Epithelial cell of alveolus of lung (primary cell): ENCODE results near the gene PRSS53. TPM values are rescaled to one million over a fixed set of nuclear protein-coding genes. Genes with fewer than 3 reads are reported as not detected.

ENCODE experiments used
- total RNA-seq: library from RNA; depleted of rRNA; stranded (reverse); fragments of >200 nt; gene quantifications from 2 replicates; pipeline ENCODE4 v1.2.1, GENCODE V29; 2015

Gene PRSS53
- 0.52 and 8.1 TPM in 2 replicates for total RNA-seq

DNA sequence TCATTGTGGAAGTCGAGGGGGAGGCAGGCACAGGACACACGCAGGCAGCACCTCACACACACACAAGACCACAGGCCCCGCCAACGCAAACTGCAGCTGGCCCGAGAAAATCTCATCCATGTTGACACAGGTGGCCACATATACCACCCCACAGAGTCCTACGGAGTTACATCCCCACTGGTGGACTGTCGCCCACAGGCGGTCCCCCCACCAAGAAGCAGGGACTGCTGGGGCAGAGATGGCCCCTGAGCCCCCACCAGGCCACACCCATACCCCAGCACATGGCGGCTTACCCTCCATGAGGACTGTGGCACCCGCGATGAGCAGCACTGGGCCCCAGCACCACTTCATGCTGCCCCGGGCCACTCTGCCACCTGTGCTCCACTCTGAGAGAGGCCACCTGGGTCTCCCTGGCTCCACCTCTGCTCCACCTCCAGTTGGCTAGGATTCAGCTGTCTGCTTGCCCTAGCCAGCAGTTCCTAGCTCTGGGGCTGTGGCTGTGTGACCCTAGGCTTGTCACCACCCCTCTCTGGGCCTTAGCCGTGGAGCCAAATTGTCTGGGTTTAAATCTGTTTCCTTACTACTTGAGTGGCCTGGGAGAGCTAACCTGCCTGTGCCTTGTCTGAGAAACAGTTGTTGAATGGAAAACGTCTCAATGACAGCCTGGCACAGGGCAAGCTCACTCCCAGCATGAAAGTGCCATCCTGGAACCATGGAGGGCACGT lies at the start of gene PRSS53:
TSS of gene PRSS53 (minus strand) at position 485 of the 725 bp plus-strand sequence. CDS start at position 351, 134 bp downstream.

DNA sequence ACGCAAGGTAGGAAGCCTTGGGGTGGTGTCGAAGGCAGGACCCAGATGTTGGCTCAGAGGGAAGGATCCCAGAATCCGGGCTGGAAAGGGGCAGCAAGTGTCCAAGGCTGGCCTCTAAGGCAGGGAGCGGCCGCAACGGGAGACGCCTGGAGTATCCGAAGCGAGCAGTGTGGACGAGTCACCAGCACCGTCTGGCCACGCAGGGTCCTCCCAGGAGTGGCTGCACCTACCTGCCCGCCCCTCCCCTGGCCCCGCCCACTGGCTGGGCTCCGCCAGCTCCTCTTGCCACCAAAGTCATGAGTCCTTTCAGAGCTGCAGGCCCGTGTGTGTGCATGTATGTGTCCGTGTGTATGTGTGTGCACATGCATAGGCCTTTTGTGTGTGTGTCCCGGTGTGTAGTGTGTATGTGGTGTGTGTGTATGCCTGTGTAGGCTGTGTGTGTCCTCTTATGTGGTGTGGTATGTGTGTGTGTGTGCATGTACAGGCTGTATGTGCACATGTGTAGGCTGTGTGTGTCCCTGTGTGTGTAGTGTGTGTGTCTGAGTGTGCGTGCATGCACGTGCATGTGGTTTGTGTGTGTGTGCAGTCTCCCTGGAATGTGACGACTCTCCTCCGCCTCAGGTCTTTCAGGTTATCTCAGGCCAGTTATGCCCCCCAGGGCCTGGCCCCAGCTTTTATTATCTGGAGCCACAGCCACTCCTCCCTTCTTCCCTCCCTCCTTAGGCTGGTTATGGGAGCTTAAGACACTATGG lies 47.0 kb upstream of the PRSS53 start, which contains the start of gene PRSS8:
TSS of gene PRSS8 (minus strand) at position 193 of the 752 bp plus-strand sequence. CDS start 229 bp downstream, outside the sequence.

DNA sequence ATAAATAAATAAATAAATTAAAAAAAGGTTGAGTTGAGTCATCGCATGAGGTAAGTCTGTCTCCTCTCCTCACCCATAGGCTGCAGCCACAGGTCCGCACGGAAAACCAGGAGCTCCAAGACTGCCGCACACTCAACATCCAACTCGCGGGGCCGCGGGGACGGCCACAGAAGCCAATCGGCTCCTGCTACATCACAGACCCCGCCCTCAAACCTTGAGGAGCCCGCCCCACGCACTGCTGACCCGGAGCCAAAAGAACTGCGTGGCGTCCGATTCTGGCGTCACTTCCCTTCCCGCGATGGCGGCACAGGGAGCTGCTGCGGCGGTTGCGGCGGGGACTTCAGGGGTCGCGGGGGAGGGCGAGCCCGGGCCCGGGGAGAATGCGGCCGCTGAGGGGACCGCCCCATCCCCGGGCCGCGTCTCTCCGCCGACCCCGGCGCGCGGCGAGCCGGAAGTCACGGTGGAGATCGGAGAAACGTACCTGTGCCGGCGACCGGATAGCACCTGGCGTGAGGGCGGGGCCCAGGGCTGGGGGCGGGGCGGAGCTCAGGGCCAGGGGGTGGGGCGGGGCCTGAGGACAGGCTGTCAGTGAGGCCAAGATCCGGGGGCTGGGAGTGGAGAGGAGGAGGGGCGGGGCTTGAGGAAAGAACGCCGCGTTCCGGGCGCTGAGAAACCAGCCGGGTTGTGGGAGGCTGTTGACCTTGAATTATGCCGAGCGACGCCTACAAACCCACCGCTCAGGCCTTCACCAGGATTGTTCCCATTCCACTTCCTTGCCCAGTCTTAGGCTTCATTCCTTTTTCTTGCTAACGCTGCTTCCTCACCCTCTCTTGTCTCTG lies 28.9 kb upstream of the PRSS53 start, which contains the start of gene KAT8:
TSS of gene KAT8 (plus strand) at position 281 of the 839 bp plus-strand sequence. CDS start at position 299, 18 bp downstream.

GRCh38 chr16:31108035-31108793 lies 19.5 kb upstream of the PRSS53 start, which contains the start of gene BCKDK:
TSS of gene BCKDK (plus strand) at chr16:31108386. CDS start at chr16:31109224, 838 bp downstream.

DNA sequence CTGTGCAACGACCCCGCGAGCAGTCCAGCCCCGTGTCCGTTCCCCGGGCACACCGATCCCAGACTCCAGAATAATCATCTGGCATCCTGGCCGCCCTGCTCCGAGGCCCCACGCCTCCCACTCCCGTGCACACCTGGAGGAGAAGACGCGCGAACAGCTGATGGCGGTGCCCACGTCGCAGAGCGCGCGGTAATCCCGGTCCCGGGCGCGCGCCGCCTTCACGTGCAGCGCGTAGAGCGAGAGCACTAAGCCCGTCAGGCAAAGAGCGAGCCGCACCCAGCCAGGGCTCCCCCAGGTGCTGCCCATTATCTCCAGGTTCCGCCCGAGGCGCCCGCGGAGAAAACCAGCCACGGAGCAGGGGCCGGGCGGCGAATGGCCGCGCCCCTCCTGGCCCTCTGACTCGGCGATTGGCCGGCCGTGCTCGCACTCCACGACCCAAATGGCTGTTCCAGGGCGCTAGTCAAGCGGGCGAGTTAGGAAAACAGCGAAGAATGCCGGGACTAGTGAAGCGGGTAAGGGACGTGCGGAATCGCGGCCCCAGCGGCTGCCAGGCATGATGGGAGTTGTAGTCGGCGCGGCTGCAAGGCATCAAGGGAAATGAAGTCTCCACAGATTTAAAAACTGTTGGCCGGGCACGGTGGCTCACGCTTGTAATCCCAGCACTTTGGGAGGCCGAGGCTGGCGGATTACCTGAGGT lies 5.8 kb upstream of the PRSS53 start, which contains the start of gene VKORC1:
TSS of gene VKORC1 (minus strand) at position 374 of the 697 bp plus-strand sequence. CDS start at position 306, 68 bp downstream.

DNA sequence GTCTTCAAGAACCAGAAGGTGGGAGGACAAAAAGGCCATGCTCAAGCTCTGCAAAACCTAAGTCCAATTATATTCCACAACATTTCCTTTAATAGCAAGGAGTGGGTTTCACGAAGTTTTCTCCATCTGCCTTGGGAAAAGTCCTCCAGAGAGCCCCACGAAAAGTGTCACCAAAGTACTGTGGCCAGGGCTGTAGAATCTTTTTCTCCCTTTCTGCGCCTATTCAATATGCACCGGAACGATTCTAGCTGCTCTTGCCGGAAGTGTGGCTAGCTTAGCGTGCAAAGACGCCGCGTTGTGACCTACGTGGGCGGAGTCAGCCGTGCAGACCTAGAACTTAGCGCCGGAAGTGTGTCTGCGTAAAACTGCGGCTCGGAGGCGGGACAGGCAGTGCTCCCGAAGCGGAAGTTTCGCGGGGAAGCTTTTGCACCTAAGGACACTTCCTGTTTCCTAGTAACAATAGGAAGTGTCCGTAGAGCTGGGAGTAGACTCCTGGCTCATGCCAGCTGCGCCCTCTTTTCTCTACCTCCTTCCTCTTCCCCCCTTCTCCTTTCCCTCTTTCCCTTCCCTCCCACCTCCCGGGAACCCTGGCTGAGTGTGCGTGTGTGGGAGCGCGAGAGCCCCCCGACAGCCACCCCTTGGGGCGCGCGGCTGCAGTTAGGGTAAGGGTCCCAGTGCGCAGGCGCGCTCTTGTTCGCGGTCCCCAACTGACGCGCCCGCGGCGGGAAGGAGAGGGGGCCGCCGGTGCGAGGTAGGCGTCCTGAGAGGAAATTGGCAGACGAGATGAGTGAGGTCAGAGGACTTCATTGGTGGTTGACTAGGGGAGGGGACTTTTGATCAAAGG lies 14.6 kb downstream of the PRSS53 start, which contains the start of the genes ZNF646 and ZNF668:
TSS of gene ZNF646 (plus strand) at position 453 of the 844 bp plus-strand sequence. CDS start 1,903 bp downstream, outside the sequence.
TSS of gene ZNF668 (minus strand) at position 271 of the 844 bp plus-strand sequence. CDS start 9,781 bp downstream, outside the sequence.

Other genes with a start within 250 kb of the PRSS53 start
- gene BCL7C, start 194.9 kb downstream of the PRSS53 start, total RNA-seq: 31.2 and 55.5 TPM in 2 replicates
- 3.4 and 5.2 TPM in 2 replicates for gene CTF1, start 192.3 kb downstream of the PRSS53 start, total RNA-seq
- 21.2 and 26.6 TPM in 2 replicates for gene FBXL19, start 165.4 kb downstream of the PRSS53 start, total RNA-seq
- 39.7 and 90.1 TPM in 2 replicates for gene ORAI3, start 139.9 kb downstream of the PRSS53 start, total RNA-seq
- gene SETD1A, start 131.2 kb downstream of the PRSS53 start, total RNA-seq: 3.5 and 4.4 TPM in 2 replicates
- 13.2 and 22.6 TPM in 2 replicates for gene HSD3B7, start 103.7 kb downstream of the PRSS53 start, total RNA-seq
- gene STX1B, start 78.3 kb downstream of the PRSS53 start, total RNA-seq: 0.91 and 7.0 TPM in 2 replicates
- gene STX4, start 55.4 kb downstream of the PRSS53 start, total RNA-seq: 15.5 and 21.8 TPM in 2 replicates
- 10.5 and 15.1 TPM in 2 replicates for gene ZNF668, start 14.7 kb downstream of the PRSS53 start, total RNA-seq
- gene ZNF646, start 14.5 kb downstream of the PRSS53 start, total RNA-seq: 10.0 and 17.1 TPM in 2 replicates
- 269 and 310 TPM in 2 replicates for gene VKORC1, start 5.9 kb upstream of the PRSS53 start, total RNA-seq
- gene BCKDK, start 19.4 kb upstream of the PRSS53 start, total RNA-seq: 80.2 and 85.1 TPM in 2 replicates
- 22.1 and 43.8 TPM in 2 replicates for gene KAT8, start 28.7 kb upstream of the PRSS53 start, total RNA-seq
- gene PRSS8, start 46.8 kb upstream of the PRSS53 start, total RNA-seq: 4.1 TPM in 1 of 2 replicates, not detected in the other
- gene PRSS36, start 61.1 kb upstream of the PRSS53 start, total RNA-seq: 0.13 TPM in 1 of 2 replicates, not detected in the other
- gene FUS, start 91.2 kb upstream of the PRSS53 start, total RNA-seq: 49.5 and 60.5 TPM in 2 replicates
- gene PYCARD, start 113.8 kb upstream of the PRSS53 start, total RNA-seq: 54.6 and 86.6 TPM in 2 replicates
- 0.40 TPM in 1 of 2 replicates, not detected in the other for gene TRIM72, start 125.2 kb upstream of the PRSS53 start, total RNA-seq
- gene PYDC1, start 128.2 kb upstream of the PRSS53 start, total RNA-seq: not detected in 2 replicates
- gene ITGAM, start 171.0 kb upstream of the PRSS53 start, total RNA-seq: not detected in 2 replicates